Measurements from ENCODE around the gene PALMD. TPM values are rescaled to one million over a fixed set of nuclear protein-coding genes. Genes with fewer than 3 reads are reported as not detected.

PALMD gene
- total RNA-seq, 1 experiment from 2014 or later = not detected

DNA sequence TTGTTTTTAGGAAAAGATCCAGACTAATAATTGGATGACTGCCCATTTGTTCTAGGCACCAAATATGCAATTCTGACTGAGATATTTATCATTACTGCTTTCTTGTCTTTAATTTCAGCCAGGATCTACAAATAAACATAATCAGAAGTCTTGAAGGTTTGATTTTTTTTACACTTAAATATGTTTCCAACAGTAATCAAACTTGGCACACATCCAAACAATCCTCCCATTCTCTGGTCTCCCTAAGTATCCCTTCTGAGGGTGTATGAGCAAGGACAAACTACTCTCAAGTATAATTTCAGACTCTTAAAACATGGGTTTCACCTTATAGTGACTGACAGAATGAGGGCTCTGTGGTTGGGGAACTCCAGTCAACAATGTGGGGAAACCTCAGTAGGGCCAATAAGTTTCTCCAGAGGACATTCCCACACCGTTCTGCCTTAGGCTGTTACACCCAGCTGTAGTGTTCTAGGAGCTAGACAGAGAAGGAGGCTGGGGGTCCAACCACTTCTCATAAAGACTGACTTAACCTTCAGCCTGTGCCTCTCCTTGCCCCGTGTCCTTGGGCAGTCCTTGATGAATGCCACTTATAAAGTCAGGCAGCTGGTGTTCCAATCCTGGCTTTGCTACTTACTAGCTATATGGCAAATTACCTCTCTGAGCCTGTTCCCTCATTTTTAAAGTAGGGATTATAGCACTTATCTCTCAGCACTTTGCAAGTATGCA lies 1.5 kb upstream of the PALMD start:
- intact Hi-C loops (cut with micrococcal nuclease; ENCODE audit: unreplicated experiment) = loop anchor here (10.0 kb wide), 1 partner anchor 120 kb away; no protein-coding TSS in a partner anchor

DNA sequence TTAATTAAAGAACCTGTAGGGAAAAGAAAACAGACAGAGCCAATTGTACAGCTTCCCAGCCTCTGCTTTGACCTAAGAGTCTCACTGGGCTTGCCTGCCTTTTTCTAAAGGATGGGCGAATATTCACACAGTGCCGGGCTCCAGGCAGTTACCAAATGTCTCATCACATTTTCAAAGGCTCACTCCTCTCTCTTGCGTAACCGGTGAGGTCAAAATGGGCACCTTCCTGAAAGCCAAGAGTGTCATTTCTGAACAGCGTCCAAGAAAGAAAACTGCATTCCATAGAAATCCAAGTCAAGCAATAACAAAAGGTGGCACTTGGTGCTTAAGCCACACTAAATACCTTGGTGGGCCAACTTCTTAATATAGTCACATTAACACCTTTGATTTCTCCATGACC lies 710 bp upstream of the PALMD start:
- Histone ChIP-seq H3K36me3 (ENCODE audit: control insufficient read depth, insufficient read depth, low read length) (no peaks in the 10 kb centered on the region), H3K27me3 (replicated peaks; ENCODE audit: control insufficient read depth, insufficient read depth, low read length) (no peaks in the 10 kb centered on the region), H3K9me3 (no peaks in the 10 kb centered on the region), H3K4me1 (no peaks in the 10 kb centered on the region), H3K4me3 (ENCODE audit: low read depth, low read length) (no peak overlapping the region)
- DNase-seq = peak in 1 of 2 experiments; percentile 4
- Mint-ChIP-seq H3K27ac (ENCODE audit: unreplicated experiment) (no peak overlapping the region), H3K4me1 (ENCODE audit: low read depth, unreplicated experiment) (peaks cover 6% of the 10 kb centered on the region), H3K36me3 (ENCODE audit: insufficient read depth, unreplicated experiment) (no peaks in the 10 kb centered on the region), H3K27me3 (ENCODE audit: insufficient read depth, unreplicated experiment) (no peaks in the 10 kb centered on the region), H3K4me3 (ENCODE audit: unreplicated experiment) (peak overlapping the region; percentile 70), H3K9me3 (ENCODE audit: unreplicated experiment) (no peaks in the 10 kb centered on the region)
- CTCF ChIA-PET = no interaction called here
- POLR2A ChIA-PET = no interaction called here
- TF ChIP-seq, protein P1, sequence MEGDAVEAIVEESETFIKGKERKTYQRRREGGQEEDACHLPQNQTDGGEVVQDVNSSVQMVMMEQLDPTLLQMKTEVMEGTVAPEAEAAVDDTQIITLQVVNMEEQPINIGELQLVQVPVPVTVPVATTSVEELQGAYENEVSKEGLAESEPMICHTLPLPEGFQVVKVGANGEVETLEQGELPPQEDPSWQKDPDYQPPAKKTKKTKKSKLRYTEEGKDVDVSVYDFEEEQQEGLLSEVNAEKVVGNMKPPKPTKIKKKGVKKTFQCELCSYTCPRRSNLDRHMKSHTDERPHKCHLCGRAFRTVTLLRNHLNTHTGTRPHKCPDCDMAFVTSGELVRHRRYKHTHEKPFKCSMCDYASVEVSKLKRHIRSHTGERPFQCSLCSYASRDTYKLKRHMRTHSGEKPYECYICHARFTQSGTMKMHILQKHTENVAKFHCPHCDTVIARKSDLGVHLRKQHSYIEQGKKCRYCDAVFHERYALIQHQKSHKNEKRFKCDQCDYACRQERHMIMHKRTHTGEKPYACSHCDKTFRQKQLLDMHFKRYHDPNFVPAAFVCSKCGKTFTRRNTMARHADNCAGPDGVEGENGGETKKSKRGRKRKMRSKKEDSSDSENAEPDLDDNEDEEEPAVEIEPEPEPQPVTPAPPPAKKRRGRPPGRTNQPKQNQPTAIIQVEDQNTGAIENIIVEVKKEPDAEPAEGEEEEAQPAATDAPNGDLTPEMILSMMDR (IDR thresholded peaks at IDR 0.05; ENCODE audit: insufficient read depth in 1 of 2, low read depth in 1 of 2, low read length in 1 of 2, severe bottlenecking in 1 of 2, unreplicated experiment in 1 of 2) = no peak
- intact Hi-C loops (cut with micrococcal nuclease; ENCODE audit: unreplicated experiment) = loop anchor here (10.0 kb wide), 1 partner anchor 120 kb away; no protein-coding TSS in a partner anchor
- BruUV-seq (replicated peaks) = no TSS peak

More for the DNA sequence above, 1.5 kb upstream of the PALMD start:
- no peak for DNase-seq
- H3K4me1 Mint-ChIP-seq (ENCODE audit: low read depth, unreplicated experiment) = peaks cover 6% of the 10 kb centered on the region
- TF ChIP-seq, protein P1 (IDR thresholded peaks at IDR 0.05; ENCODE audit: insufficient read depth in 1 of 2, low read depth in 1 of 2, low read length in 1 of 2, severe bottlenecking in 1 of 2, unreplicated experiment in 1 of 2) = no peak
- no peaks in the 10 kb centered on the region for H3K9me3 Mint-ChIP-seq (ENCODE audit: unreplicated experiment)
- Histone ChIP-seq H3K4me3 (ENCODE audit: low read depth, low read length) (no peak overlapping the region), H3K4me1 (no peaks in the 10 kb centered on the region), H3K27me3 (replicated peaks; ENCODE audit: control insufficient read depth, insufficient read depth, low read length) (no peaks in the 10 kb centered on the region), H3K36me3 (ENCODE audit: control insufficient read depth, insufficient read depth, low read length) (no peaks in the 10 kb centered on the region), H3K9me3 (no peaks in the 10 kb centered on the region)
- no peaks in the 10 kb centered on the region for H3K27me3 Mint-ChIP-seq (ENCODE audit: insufficient read depth, unreplicated experiment)
- POLR2A ChIA-PET = no interaction called here
- CTCF ChIA-PET = no interaction called here
- no peak overlapping the region for H3K4me3 Mint-ChIP-seq (ENCODE audit: unreplicated experiment)
- no TSS peak for BruUV-seq (replicated peaks)
- H3K36me3 Mint-ChIP-seq (ENCODE audit: insufficient read depth, unreplicated experiment) = no peaks in the 10 kb centered on the region
- no peak overlapping the region for H3K27ac Mint-ChIP-seq (ENCODE audit: unreplicated experiment)

DNA sequence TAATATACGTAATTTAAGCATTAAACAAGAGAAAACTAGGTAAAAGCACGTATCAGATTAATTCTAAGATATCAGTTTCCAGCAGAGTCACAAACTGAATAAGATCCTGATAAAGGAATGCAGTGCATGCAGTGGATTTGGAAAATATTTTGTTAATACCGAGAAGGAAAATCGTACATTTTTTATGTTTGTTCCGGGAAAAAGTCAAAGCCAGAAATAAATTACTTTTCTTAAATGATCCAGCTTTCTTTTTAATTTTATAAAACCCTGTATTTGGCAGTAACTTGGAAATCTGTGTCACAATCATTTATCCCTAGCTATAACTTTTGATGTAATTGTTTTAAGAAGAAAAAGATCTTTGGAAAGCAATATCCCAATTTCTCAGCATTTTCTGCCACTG lies 955 bp downstream of the PALMD start:
- Mint-ChIP-seq H3K4me1 (ENCODE audit: low read depth, unreplicated experiment) (peaks cover 6% of the 10 kb centered on the region), H3K9me3 (ENCODE audit: unreplicated experiment) (no peaks in the 10 kb centered on the region), H3K4me3 (ENCODE audit: unreplicated experiment) (no peak overlapping the region), H3K27me3 (ENCODE audit: insufficient read depth, unreplicated experiment) (no peaks in the 10 kb centered on the region), H3K27ac (ENCODE audit: unreplicated experiment) (no peak overlapping the region), H3K36me3 (ENCODE audit: insufficient read depth, unreplicated experiment) (no peaks in the 10 kb centered on the region)
- Histone ChIP-seq H3K4me1 (no peaks in the 10 kb centered on the region), H3K36me3 (ENCODE audit: control insufficient read depth, insufficient read depth, low read length) (no peaks in the 10 kb centered on the region), H3K9me3 (no peaks in the 10 kb centered on the region), H3K4me3 (ENCODE audit: low read depth, low read length) (no peak overlapping the region), H3K27me3 (replicated peaks; ENCODE audit: control insufficient read depth, insufficient read depth, low read length) (no peaks in the 10 kb centered on the region)
- POLR2A ChIA-PET = no interaction called here
- TF ChIP-seq, protein P1 (IDR thresholded peaks at IDR 0.05; ENCODE audit: insufficient read depth in 1 of 2, low read depth in 1 of 2, low read length in 1 of 2, severe bottlenecking in 1 of 2, unreplicated experiment in 1 of 2) = no peak
- intact Hi-C loops (cut with micrococcal nuclease; ENCODE audit: unreplicated experiment) = loop anchor here (10.0 kb wide), 1 partner anchor 122 kb away; no protein-coding TSS in a partner anchor
- CTCF ChIA-PET = no interaction called here
- DNase-seq = no peak
- no TSS peak for BruUV-seq (replicated peaks)
